Measurements from ENCODE around the gene EPB41L5. TPM values are rescaled to one million over a fixed set of nuclear protein-coding genes. Genes with fewer than 3 reads are reported as not detected.

EPB41L5 gene
- total and polyA plus RNA-seq, 10 of the 15 experiments (the other 5 are each of a cell fraction or from before 2014, with no cell fraction given), result 2.1 to 20.4 (median 8.2) TPM

DNA sequence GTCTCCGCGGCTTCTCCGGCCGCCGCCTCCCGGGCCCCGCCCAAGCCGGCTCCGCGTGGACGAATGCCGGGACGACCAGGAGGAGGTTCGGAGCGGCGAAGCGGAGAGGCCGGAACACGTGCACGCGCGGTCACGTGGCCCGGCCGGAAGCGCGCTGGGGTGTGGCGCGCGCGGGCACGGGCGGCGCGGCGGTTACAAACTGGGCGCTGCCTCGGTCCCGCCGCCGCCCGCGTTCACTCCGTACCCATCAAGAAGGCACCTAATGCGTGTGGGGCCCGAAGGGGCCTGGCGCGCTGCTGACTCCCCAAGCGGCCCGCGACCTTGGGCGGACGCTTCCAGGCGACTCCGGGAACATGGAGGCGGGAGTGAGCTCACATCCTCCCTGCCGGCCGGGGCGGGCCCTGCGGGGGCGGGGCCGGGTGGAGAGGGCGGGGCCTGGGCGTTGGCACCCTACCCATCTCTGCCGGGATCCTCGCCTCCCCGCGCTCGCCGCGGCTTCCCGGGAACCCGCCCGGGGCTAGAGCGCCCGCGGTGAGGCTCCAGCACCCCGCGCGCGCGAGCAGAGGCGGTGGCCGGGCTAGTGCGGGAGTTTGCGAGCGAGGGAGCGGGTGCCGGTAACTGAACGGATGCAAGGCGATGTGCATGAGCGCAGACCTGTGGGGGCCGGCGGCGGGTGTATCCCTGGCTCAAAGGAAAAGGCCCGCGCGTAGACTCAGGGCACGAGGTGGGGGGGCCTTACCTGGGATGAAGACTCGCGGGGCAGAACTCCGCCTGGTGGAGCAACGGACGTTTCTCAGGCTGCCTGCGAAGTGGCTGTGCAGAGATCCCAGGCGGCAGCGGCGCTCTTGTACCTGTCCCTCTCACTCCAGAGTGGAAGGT is 210.4 kb downstream of the EPB41L5 start, which contains the start of gene TMEM185B (continued):
- TF ChIP-seq, protein P1, sequence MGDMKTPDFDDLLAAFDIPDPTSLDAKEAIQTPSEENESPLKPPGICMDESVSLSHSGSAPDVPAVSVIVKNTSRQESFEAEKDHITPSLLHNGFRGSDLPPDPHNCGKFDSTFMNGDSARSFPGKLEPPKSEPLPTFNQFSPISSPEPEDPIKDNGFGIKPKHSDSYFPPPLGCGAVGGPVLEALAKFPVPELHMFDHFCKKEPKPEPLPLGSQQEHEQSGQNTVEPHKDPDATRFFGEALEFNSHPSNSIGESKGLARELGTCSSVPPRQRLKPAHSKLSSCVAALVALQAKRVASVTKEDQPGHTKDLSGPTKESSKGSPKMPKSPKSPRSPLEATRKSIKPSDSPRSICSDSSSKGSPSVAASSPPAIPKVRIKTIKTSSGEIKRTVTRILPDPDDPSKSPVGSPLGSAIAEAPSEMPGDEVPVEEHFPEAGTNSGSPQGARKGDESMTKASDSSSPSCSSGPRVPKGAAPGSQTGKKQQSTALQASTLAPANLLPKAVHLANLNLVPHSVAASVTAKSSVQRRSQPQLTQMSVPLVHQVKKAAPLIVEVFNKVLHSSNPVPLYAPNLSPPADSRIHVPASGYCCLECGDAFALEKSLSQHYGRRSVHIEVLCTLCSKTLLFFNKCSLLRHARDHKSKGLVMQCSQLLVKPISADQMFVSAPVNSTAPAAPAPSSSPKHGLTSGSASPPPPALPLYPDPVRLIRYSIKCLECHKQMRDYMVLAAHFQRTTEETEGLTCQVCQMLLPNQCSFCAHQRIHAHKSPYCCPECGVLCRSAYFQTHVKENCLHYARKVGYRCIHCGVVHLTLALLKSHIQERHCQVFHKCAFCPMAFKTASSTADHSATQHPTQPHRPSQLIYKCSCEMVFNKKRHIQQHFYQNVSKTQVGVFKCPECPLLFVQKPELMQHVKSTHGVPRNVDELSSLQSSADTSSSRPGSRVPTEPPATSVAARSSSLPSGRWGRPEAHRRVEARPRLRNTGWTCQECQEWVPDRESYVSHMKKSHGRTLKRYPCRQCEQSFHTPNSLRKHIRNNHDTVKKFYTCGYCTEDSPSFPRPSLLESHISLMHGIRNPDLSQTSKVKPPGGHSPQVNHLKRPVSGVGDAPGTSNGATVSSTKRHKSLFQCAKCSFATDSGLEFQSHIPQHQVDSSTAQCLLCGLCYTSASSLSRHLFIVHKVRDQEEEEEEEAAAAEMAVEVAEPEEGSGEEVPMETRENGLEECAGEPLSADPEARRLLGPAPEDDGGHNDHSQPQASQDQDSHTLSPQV (IDR thresholded peaks at IDR 0.05), result no peak
- TF ChIP-seq SMARCA5 (IDR thresholded peaks at IDR 0.05), result no peak; the same call in 1 of the 2 replicates
- TF ChIP-seq, protein P2, sequence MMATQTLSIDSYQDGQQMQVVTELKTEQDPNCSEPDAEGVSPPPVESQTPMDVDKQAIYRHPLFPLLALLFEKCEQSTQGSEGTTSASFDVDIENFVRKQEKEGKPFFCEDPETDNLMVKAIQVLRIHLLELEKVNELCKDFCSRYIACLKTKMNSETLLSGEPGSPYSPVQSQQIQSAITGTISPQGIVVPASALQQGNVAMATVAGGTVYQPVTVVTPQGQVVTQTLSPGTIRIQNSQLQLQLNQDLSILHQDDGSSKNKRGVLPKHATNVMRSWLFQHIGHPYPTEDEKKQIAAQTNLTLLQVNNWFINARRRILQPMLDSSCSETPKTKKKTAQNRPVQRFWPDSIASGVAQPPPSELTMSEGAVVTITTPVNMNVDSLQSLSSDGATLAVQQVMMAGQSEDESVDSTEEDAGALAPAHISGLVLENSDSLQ (IDR thresholded peaks at IDR 0.05), result 0 out of 2 replicates have a peak, but pooled peaks have one; percentile 8
- TF ChIP-seq, protein P3, sequence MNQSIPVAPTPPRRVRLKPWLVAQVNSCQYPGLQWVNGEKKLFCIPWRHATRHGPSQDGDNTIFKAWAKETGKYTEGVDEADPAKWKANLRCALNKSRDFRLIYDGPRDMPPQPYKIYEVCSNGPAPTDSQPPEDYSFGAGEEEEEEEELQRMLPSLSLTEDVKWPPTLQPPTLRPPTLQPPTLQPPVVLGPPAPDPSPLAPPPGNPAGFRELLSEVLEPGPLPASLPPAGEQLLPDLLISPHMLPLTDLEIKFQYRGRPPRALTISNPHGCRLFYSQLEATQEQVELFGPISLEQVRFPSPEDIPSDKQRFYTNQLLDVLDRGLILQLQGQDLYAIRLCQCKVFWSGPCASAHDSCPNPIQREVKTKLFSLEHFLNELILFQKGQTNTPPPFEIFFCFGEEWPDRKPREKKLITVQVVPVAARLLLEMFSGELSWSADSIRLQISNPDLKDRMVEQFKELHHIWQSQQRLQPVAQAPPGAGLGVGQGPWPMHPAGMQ (IDR thresholded peaks at IDR 0.05; ENCODE audit: borderline replicate concordance), result no peak
- no peak for TF ChIP-seq STAT3 (IDR thresholded peaks at IDR 0.05; ENCODE audit: low read depth, low read length)
- TF ChIP-seq MXI1 (IDR thresholded peaks at IDR 0.05; ENCODE audit: low read depth, low read length), result peak; percentile 95
- TF ChIP-seq HDAC2 (IDR thresholded peaks at IDR 0.05), result no peak
- TF ChIP-seq NR2F1 (conservative IDR thresholded peaks at IDR 0.05), result peak; percentile 85
- TF ChIP-seq, protein P4, sequence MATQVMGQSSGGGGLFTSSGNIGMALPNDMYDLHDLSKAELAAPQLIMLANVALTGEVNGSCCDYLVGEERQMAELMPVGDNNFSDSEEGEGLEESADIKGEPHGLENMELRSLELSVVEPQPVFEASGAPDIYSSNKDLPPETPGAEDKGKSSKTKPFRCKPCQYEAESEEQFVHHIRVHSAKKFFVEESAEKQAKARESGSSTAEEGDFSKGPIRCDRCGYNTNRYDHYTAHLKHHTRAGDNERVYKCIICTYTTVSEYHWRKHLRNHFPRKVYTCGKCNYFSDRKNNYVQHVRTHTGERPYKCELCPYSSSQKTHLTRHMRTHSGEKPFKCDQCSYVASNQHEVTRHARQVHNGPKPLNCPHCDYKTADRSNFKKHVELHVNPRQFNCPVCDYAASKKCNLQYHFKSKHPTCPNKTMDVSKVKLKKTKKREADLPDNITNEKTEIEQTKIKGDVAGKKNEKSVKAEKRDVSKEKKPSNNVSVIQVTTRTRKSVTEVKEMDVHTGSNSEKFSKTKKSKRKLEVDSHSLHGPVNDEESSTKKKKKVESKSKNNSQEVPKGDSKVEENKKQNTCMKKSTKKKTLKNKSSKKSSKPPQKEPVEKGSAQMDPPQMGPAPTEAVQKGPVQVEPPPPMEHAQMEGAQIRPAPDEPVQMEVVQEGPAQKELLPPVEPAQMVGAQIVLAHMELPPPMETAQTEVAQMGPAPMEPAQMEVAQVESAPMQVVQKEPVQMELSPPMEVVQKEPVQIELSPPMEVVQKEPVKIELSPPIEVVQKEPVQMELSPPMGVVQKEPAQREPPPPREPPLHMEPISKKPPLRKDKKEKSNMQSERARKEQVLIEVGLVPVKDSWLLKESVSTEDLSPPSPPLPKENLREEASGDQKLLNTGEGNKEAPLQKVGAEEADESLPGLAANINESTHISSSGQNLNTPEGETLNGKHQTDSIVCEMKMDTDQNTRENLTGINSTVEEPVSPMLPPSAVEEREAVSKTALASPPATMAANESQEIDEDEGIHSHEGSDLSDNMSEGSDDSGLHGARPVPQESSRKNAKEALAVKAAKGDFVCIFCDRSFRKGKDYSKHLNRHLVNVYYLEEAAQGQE (IDR thresholded peaks at IDR 0.05; ENCODE audit: low read depth, low read length), result no peak
- no peak for TF ChIP-seq NBN (IDR thresholded peaks at IDR 0.05)
- TF ChIP-seq IKZF1 (conservative IDR thresholded peaks at IDR 0.05), result peak; percentile 93
- TF ChIP-seq SUZ12 (IDR thresholded peaks at IDR 0.05; ENCODE audit: unreplicated experiment), result no peak
- no peak for TF ChIP-seq PAX8 (IDR thresholded peaks at IDR 0.05)
- peak in 1 of 2 experiments; percentile 91; a peak in 2 of 3 replicates for TF ChIP-seq EGR1 (IDR thresholded peaks at IDR 0.05; ENCODE audit: borderline replicate concordance in 1 of 2, low read depth in 2 of 2, low read length in 2 of 2)
- TF ChIP-seq FOXK2 (IDR thresholded peaks at IDR 0.05), result no peak
- no peak for TF ChIP-seq HCFC1 (IDR thresholded peaks at IDR 0.05; ENCODE audit: low read length)
- TF ChIP-seq, protein P5, sequence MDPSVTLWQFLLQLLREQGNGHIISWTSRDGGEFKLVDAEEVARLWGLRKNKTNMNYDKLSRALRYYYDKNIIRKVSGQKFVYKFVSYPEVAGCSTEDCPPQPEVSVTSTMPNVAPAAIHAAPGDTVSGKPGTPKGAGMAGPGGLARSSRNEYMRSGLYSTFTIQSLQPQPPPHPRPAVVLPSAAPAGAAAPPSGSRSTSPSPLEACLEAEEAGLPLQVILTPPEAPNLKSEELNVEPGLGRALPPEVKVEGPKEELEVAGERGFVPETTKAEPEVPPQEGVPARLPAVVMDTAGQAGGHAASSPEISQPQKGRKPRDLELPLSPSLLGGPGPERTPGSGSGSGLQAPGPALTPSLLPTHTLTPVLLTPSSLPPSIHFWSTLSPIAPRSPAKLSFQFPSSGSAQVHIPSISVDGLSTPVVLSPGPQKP (IDR thresholded peaks at IDR 0.05; ENCODE audit: low read depth, low read length), result peak; percentile 74; the same call in 1 of the 2 replicates
- TF ChIP-seq LARP7 (IDR thresholded peaks at IDR 0.05), result peak; percentile 89
- no peak for TF ChIP-seq MYB (IDR thresholded peaks at IDR 0.05; ENCODE audit: borderline replicate concordance, low read depth, low read length)

Data from GM12878 (cell line).